ENCODE measurements around the gene RLBP1. TPM values are rescaled to one million over a fixed set of nuclear protein-coding genes. Genes with fewer than 3 reads are reported as not detected.

The RLBP1 gene
- total RNA-seq, 1 donor from 2014 or later = not detected

GRCh38 chr15:89179966-89180875 is 41.2 kb downstream of the RLBP1 start:
- Mint-ChIP-seq H3K4me1 (ENCODE audit: low read depth, unreplicated experiment) (peaks cover 11% of the 10 kb centered on the region), H3K27me3 (ENCODE audit: unreplicated experiment) (no peaks in the 10 kb centered on the region), H3K36me3 (ENCODE audit: unreplicated experiment) (no peaks in the 10 kb centered on the region), H3K4me3 (ENCODE audit: unreplicated experiment) (no peak overlapping the region), H3K27ac (ENCODE audit: unreplicated experiment) (no peak overlapping the region), H3K9me3 (ENCODE audit: unreplicated experiment) (no peaks in the 10 kb centered on the region)
- no peak for DNase-seq
- TF ChIP-seq CTCF (IDR thresholded peaks at IDR 0.05; ENCODE audit: partially characterized antibody, unreplicated experiment) = no peak

DNA sequence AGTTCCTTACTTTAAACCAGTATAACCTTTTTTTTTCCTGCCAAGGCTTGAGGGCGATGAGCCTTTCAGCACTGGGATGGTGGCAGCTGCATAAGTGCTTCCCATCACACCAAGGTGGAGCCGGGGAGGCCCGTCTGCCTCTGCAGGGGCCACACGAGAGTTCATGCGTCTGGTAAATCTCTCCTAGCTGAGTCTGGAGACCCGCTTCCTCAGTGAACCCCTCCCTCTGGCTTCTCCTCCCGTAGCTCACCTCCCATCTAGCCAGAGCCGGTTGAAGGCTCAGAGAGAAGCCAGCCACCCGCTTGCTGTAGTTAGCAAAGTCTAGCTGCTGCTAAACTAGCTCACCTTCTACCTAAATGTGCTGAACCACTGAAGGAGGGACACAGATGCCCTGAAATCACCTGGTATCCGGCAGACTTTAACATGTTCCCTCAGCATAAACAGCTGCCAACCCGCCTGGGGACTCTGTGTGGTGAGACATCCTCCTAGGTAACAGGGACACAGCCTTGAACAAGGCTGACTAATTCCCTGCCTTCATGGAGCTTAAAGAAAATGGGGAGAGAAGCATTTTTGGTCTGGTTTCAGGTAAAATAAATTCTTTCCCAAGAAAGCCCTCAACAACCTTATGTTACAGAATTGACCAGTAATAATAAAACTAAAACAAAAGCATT is 42.9 kb downstream of the RLBP1 start:
- DNase-seq = no peak
- TF ChIP-seq CTCF (IDR thresholded peaks at IDR 0.05; ENCODE audit: partially characterized antibody, unreplicated experiment) = no peak
- Mint-ChIP-seq H3K4me1 (ENCODE audit: low read depth, unreplicated experiment) (peaks cover 16% of the 10 kb centered on the region), H3K9me3 (ENCODE audit: unreplicated experiment) (no peaks in the 10 kb centered on the region), H3K36me3 (ENCODE audit: unreplicated experiment) (no peaks in the 10 kb centered on the region), H3K27me3 (ENCODE audit: unreplicated experiment) (no peaks in the 10 kb centered on the region), H3K27ac (ENCODE audit: unreplicated experiment) (no peak overlapping the region), H3K4me3 (ENCODE audit: unreplicated experiment) (no peak overlapping the region)

- Mint-ChIP-seq H3K4me1 (ENCODE audit: low read depth, unreplicated experiment) (peaks cover 16% of the 10 kb centered on the region), H3K9me3 (ENCODE audit: unreplicated experiment) (no peaks in the 10 kb centered on the region), H3K27me3 (ENCODE audit: unreplicated experiment) (no peaks in the 10 kb centered on the region), H3K4me3 (ENCODE audit: unreplicated experiment) (no peak overlapping the region), H3K36me3 (ENCODE audit: unreplicated experiment) (no peaks in the 10 kb centered on the region), H3K27ac (ENCODE audit: unreplicated experiment) (no peak overlapping the region)
- peak; percentile 71 for TF ChIP-seq CTCF (IDR thresholded peaks at IDR 0.05; ENCODE audit: partially characterized antibody, unreplicated experiment)
- peak; percentile 65 for DNase-seq
Measured at GRCh38 chr15:89177633-89178306, 43.6 kb downstream of the RLBP1 start.

DNA sequence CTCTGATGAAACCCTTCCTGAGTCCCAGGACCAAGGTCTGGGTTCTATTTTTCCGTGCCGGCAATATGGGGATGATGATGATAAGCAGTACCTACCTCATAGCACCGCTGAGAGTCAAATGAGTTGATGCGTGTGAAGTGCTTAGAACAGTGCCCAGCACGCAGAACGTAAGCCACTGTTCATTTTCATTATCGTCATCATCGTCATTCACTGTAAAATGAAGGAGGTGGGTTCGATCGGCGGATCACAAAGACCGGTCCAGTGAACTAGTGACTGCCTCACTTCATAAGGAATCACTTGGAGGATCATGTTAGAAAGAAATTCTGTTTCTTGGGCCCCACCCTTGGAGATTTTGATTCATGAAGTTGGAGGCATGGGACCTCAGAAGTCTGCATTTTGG is 44.3 kb downstream of the RLBP1 start:
- Mint-ChIP-seq H3K4me1 (ENCODE audit: low read depth, unreplicated experiment) (peaks cover 16% of the 10 kb centered on the region), H3K4me3 (ENCODE audit: unreplicated experiment) (no peak overlapping the region), H3K36me3 (ENCODE audit: unreplicated experiment) (no peaks in the 10 kb centered on the region), H3K9me3 (ENCODE audit: unreplicated experiment) (no peaks in the 10 kb centered on the region), H3K27me3 (ENCODE audit: unreplicated experiment) (no peaks in the 10 kb centered on the region), H3K27ac (ENCODE audit: unreplicated experiment) (no peak overlapping the region)
- DNase-seq = no peak
- no peak for TF ChIP-seq CTCF (IDR thresholded peaks at IDR 0.05; ENCODE audit: partially characterized antibody, unreplicated experiment)
